CD4-positive, CD25-positive, alpha-beta regulatory T cell (primary cell): ENCODE results near the gene TMEM144. TPM values are rescaled to one million over a fixed set of nuclear protein-coding genes. Genes with fewer than 3 reads are reported as not detected.

Source experiments
- ATAC-seq, 2 donors: fragments of 150-1000 bp; cut with Tn5 transposase; one replicate each; pipeline ENCODE4 v1.10.0; 2021; ENCODE audit warnings: low read depth in 2 of 2, moderate number of reproducible peaks in 2 of 2, moderate library complexity in 1 of 2
- DNase-seq, 3 donors: peaks; one replicate each; pipeline versions ENCODE4 v3.0.0 to v3.0.0-alpha.2; 2012 to 2022; ENCODE audit warnings: mixed read lengths in 1 of 3
- H3K27ac ChIP-seq: one replicate; pipeline ENCODE4 v1.7.0; 2013; ENCODE audit warnings: mild to moderate bottlenecking, low read length; ENCODE audit not compliant: insufficient read depth, poor library complexity, severe bottlenecking
- H3K27me3 ChIP-seq: one replicate; pipeline ENCODE4 v1.7.0; 2013; ENCODE audit warnings: low read length; ENCODE audit not compliant: control insufficient read depth, insufficient read depth
- H3K36me3 ChIP-seq: one replicate; pipeline ENCODE4 v1.7.0; 2013; ENCODE audit warnings: mild to moderate bottlenecking, low read length, moderate library complexity; ENCODE audit not compliant: control insufficient read depth, insufficient read depth
- H3K4me1 ChIP-seq: 2 replicates; pipeline ENCODE4 v1.7.0; 2013; ENCODE audit warnings: mild to moderate bottlenecking, low read length; ENCODE audit not compliant: insufficient read depth, control insufficient read depth, poor library complexity, severe bottlenecking
- H3K4me3 ChIP-seq: one replicate; pipeline ENCODE4 v1.7.0; 2013; ENCODE audit warnings: low read depth, mild to moderate bottlenecking, low read length, moderate library complexity
- H3K9me3 ChIP-seq, 2 experiments: 1 replicate in 1 of 2; 2 replicates in 1 of 2; pipeline ENCODE4 v1.7.0; 2013; ENCODE audit warnings: low read length in 2 of 2, mild to moderate bottlenecking in 1 of 2, moderate library complexity in 1 of 2; ENCODE audit not compliant: control insufficient read depth in 2 of 2
- H3K27ac Mint-ChIP-seq, 3 donors: one replicate each; pipeline ENCODE4 v1.8.0; 2020 to 2022; ENCODE audit warnings: mild to moderate bottlenecking in 3 of 3, mixed read lengths in 3 of 3, moderate library complexity in 2 of 3
- H3K27me3 Mint-ChIP-seq: one replicate; pipeline ENCODE4 v1.8.0; 2022; ENCODE audit warnings: mild to moderate bottlenecking, mixed read lengths
- H3K36me3 Mint-ChIP-seq: one replicate; pipeline ENCODE4 v1.8.0; 2020; ENCODE audit warnings: mixed read lengths
- H3K4me1 Mint-ChIP-seq, 4 donors: one replicate each; pipeline ENCODE4 v1.8.0; 2020 to 2022; ENCODE audit warnings: mixed read lengths in 4 of 4, mild to moderate bottlenecking in 1 of 4
- H3K4me3 Mint-ChIP-seq, 4 donors: one replicate each; pipeline ENCODE4 v1.8.0; 2020 to 2022; ENCODE audit warnings: mild to moderate bottlenecking in 4 of 4, mixed read lengths in 4 of 4, moderate library complexity in 3 of 4
- H3K9me3 Mint-ChIP-seq, 7 donors: one replicate each; pipeline ENCODE4 v1.8.0; 2020 to 2022; ENCODE audit warnings: mixed read lengths in 7 of 7, mild to moderate bottlenecking in 3 of 7, moderate library complexity in 2 of 7
- polyA plus RNA-seq, 4 donors: library from polyadenylated mRNA; unstranded; fragments of 300-500 nt; fragmentation: Illumina TruSeq; gene quantifications; one replicate each; pipeline ENCODE4 v1.2.3, GENCODE V29; 2021
- total RNA-seq: library from RNA; stranded (reverse); gene quantifications from one replicate; pipeline ENCODE4 v1.2.3, GENCODE V29; 2022

The TMEM144 gene
- total and polyA plus RNA-seq, 5 donors from 2014 or later, result not detected

- no peaks in the 10 kb centered on the region for H3K4me1 Mint-ChIP-seq
- Histone ChIP-seq H3K4me1 (no peaks in the 10 kb centered on the region), H3K27ac (no peak overlapping the region), H3K36me3 (no peaks in the 10 kb centered on the region), H3K4me3 (no peak overlapping the region), H3K9me3 (no peaks in the 10 kb centered on the region), H3K27me3 (no peaks in the 10 kb centered on the region)
- H3K36me3 Mint-ChIP-seq, result no peaks in the 10 kb centered on the region
- DNase-seq (no peak), ATAC-seq (no peak)
- peaks cover 0 to 6% (median 4%) of the 10 kb centered on the region in 7 donors for H3K9me3 Mint-ChIP-seq
- H3K4me3 Mint-ChIP-seq, result no peak overlapping the region
- no peaks in the 10 kb centered on the region for H3K27me3 Mint-ChIP-seq
- no peak overlapping the region for H3K27ac Mint-ChIP-seq
Measured at GRCh38 chr4:158292156-158292555, 81.9 kb downstream of the TMEM144 start.

GRCh38 chr4:158295053-158295452 is 84.8 kb downstream of the TMEM144 start:
- no peaks in the 10 kb centered on the region for H3K9me3 ChIP-seq
- no peaks in the 10 kb centered on the region for H3K36me3 ChIP-seq
- no peak overlapping the region for H3K4me3 ChIP-seq
- ATAC-seq (no peak), DNase-seq (no peak)
- no peak overlapping the region for H3K27ac ChIP-seq
- Mint-ChIP-seq H3K9me3 (peaks cover 0 to 6% (median 3%) of the 10 kb centered on the region in 7 donors), H3K4me3 (no peak overlapping the region), H3K36me3 (no peaks in the 10 kb centered on the region), H3K27me3 (no peaks in the 10 kb centered on the region), H3K27ac (no peak overlapping the region), H3K4me1 (no peaks in the 10 kb centered on the region)
- H3K27me3 ChIP-seq, result no peaks in the 10 kb centered on the region
- H3K4me1 ChIP-seq, result no peaks in the 10 kb centered on the region

- ATAC-seq, result no peak
- Mint-ChIP-seq H3K36me3 (no peaks in the 10 kb centered on the region), H3K4me1 (no peaks in the 10 kb centered on the region), H3K4me3 (no peak overlapping the region), H3K9me3 (peaks cover 0 to 6% (median 0%) of the 10 kb centered on the region in 7 donors), H3K27ac (no peak overlapping the region), H3K27me3 (no peaks in the 10 kb centered on the region)
- no peaks in the 10 kb centered on the region for H3K4me1 ChIP-seq
- no peak overlapping the region for H3K27ac ChIP-seq
- H3K9me3 ChIP-seq, result no peaks in the 10 kb centered on the region
- no peak for DNase-seq
- no peaks in the 10 kb centered on the region for H3K27me3 ChIP-seq
- H3K4me3 ChIP-seq, result no peak overlapping the region
- no peaks in the 10 kb centered on the region for H3K36me3 ChIP-seq
Measured at GRCh38 chr4:158297866-158298265, 87.6 kb downstream of the TMEM144 start.

GRCh38 chr4:158299459-158300007 is 89.2 kb downstream of the TMEM144 start:
- Mint-ChIP-seq H3K27me3 (no peaks in the 10 kb centered on the region), H3K9me3 (peaks cover 0 to 6% (median 0%) of the 10 kb centered on the region in 7 donors), H3K4me1 (no peaks in the 10 kb centered on the region), H3K4me3 (no peak overlapping the region), H3K27ac (no peak overlapping the region), H3K36me3 (no peaks in the 10 kb centered on the region)
- Histone ChIP-seq H3K36me3 (no peaks in the 10 kb centered on the region), H3K27ac (no peak overlapping the region), H3K27me3 (no peaks in the 10 kb centered on the region), H3K9me3 (no peaks in the 10 kb centered on the region), H3K4me1 (no peaks in the 10 kb centered on the region), H3K4me3 (no peak overlapping the region)
- ATAC-seq (no peak), DNase-seq (no peak)

GRCh38 chr4:158300012-158300411 is 89.7 kb downstream of the TMEM144 start:
- no peak overlapping the region for H3K27ac Mint-ChIP-seq
- H3K4me1 ChIP-seq, result no peaks in the 10 kb centered on the region
- no peaks in the 10 kb centered on the region for H3K27me3 Mint-ChIP-seq
- H3K36me3 ChIP-seq, result no peaks in the 10 kb centered on the region
- H3K36me3 Mint-ChIP-seq, result no peaks in the 10 kb centered on the region
- peaks cover 0 to 3% (median 0%) of the 10 kb centered on the region in 7 donors for H3K9me3 Mint-ChIP-seq
- no peak for ATAC-seq
- no peaks in the 10 kb centered on the region for H3K27me3 ChIP-seq
- H3K9me3 ChIP-seq, result no peaks in the 10 kb centered on the region
- no peaks in the 10 kb centered on the region for H3K4me1 Mint-ChIP-seq
- no peak for DNase-seq
- H3K4me3 ChIP-seq, result no peak overlapping the region
- H3K27ac ChIP-seq, result no peak overlapping the region
- no peak overlapping the region for H3K4me3 Mint-ChIP-seq

GRCh38 chr4:158302076-158302866 is 92.0 kb downstream of the TMEM144 start:
- H3K4me1 ChIP-seq, result no peaks in the 10 kb centered on the region
- Mint-ChIP-seq H3K27me3 (no peaks in the 10 kb centered on the region), H3K4me3 (no peak overlapping the region), H3K4me1 (no peaks in the 10 kb centered on the region), H3K27ac (no peak overlapping the region), H3K9me3 (peaks cover 0 to 5% (median under 1%) of the 10 kb centered on the region in 7 donors), H3K36me3 (no peaks in the 10 kb centered on the region)
- no peaks in the 10 kb centered on the region for H3K36me3 ChIP-seq
- no peaks in the 10 kb centered on the region for H3K27me3 ChIP-seq
- H3K27ac ChIP-seq, result no peak overlapping the region
- no peak for DNase-seq
- ATAC-seq, result no peak
- no peaks in the 10 kb centered on the region for H3K9me3 ChIP-seq
- no peak overlapping the region for H3K4me3 ChIP-seq

- ATAC-seq, result no peak
- Mint-ChIP-seq H3K27me3 (no peaks in the 10 kb centered on the region), H3K9me3 (peaks cover 0 to 8% (median 4%) of the 10 kb centered on the region in 7 donors)
Measured at GRCh38 chr4:158304694-158305093, 94.4 kb downstream of the TMEM144 start.

More at GRCh38 chr4:158304694-158305093, 94.4 kb downstream of the TMEM144 start:
- H3K9me3 ChIP-seq, result no peaks in the 10 kb centered on the region
- H3K36me3 ChIP-seq, result no peaks in the 10 kb centered on the region
- no peak for DNase-seq
- no peak overlapping the region for H3K4me3 Mint-ChIP-seq
- H3K27ac Mint-ChIP-seq, result no peak overlapping the region
- H3K4me1 Mint-ChIP-seq, result no peaks in the 10 kb centered on the region
- no peak overlapping the region for H3K4me3 ChIP-seq
- no peaks in the 10 kb centered on the region for H3K4me1 ChIP-seq
- no peaks in the 10 kb centered on the region for H3K27me3 ChIP-seq
- H3K36me3 Mint-ChIP-seq, result no peaks in the 10 kb centered on the region
- no peak overlapping the region for H3K27ac ChIP-seq
